GM23338 (cell line): ENCODE measurements around the gene SCN1B. TPM values are rescaled to one million over a fixed set of nuclear protein-coding genes. Genes with fewer than 3 reads are reported as not detected.
"Not testable (repeated sequence)": the region's sequence is repeated elsewhere in the genome, so short reads cannot be mapped to it uniquely, and the experiment has no call there.

Source experiments
- ATAC-seq: fragments of 200-7000 bp; cut with Tn5 transposase; 3 replicates; pipeline ENCODE4 v1.9.1; 2020
- DNase-seq: peaks from one replicate; pipeline ENCODE4 v3.0.0-alpha.2; 2015; ENCODE audit warnings: low spot score
- H2AFZ ChIP-seq: fragments of 200-600 bp; sonication (generic); 2 replicates; pipeline ENCODE4 v1.8.0; 2016; ENCODE audit warnings: antibody characterized with exemption, mild to moderate bottlenecking, moderate library complexity
- H3F3A ChIP-seq: fragments of 200-600 bp; sonication (generic); replicated peaks from 2 replicates; pipeline ENCODE4 v1.8.0; 2017; ENCODE audit warnings: antibody characterized with exemption, mixed run types, low read depth
- H3K27ac ChIP-seq: fragments of 200-600 bp; sonication (generic); 2 replicates; pipeline ENCODE4 v1.6.1; 2016; ENCODE audit warnings: low read depth
- H3K27me3 ChIP-seq: fragments of 200-600 bp; sonication (generic); 2 replicates; pipeline ENCODE4 v1.8.0; 2016; ENCODE audit warnings: mild to moderate bottlenecking, mixed run types, moderate library complexity; ENCODE audit not compliant: insufficient read depth
- H3K36me3 ChIP-seq: fragments of 200-600 bp; sonication (generic); 2 replicates; pipeline ENCODE4 v1.8.0; 2016; ENCODE audit warnings: mild to moderate bottlenecking; ENCODE audit not compliant: insufficient read depth
- H3K4me1 ChIP-seq: fragments of 200-600 bp; sonication (generic); 2 replicates; pipeline ENCODE4 v1.8.0; 2016; ENCODE audit warnings: mild to moderate bottlenecking, moderate library complexity; ENCODE audit not compliant: insufficient read depth
- H3K4me2 ChIP-seq: fragments of 200-600 bp; sonication (generic); 2 replicates; pipeline ENCODE4 v1.7.1; 2017; ENCODE audit warnings: mixed run types
- H3K4me3 ChIP-seq: fragments of 200-600 bp; sonication (generic); 2 replicates; pipeline ENCODE4 v1.6.1; 2016; ENCODE audit warnings: mixed run types
- H3K79me2 ChIP-seq: fragments of 200-600 bp; sonication (generic); replicated peaks from 2 replicates; pipeline ENCODE4 v1.8.0; 2017; ENCODE audit warnings: mild to moderate bottlenecking; ENCODE audit not compliant: insufficient read depth
- H3K9me2 ChIP-seq: fragments of 200-600 bp; sonication (generic); 2 replicates; pipeline ENCODE4 v1.8.0; 2017; ENCODE audit not compliant: insufficient read depth
- H4K20me1 ChIP-seq: fragments of 200-600 bp; sonication (generic); replicated peaks from 2 replicates; pipeline ENCODE4 v1.8.0; 2017; ENCODE audit warnings: mild to moderate bottlenecking; ENCODE audit not compliant: insufficient read depth
- H3K27ac Mint-ChIP-seq: 2 replicates; pipeline ENCODE4 v1.8.0; 2020; ENCODE audit warnings: inconsistent platforms, mild to moderate bottlenecking, moderate library complexity, mixed read lengths
- H3K27me3 Mint-ChIP-seq: 3 replicates; pipeline ENCODE4 v1.8.0; 2022; ENCODE audit warnings: low read depth, mild to moderate bottlenecking, moderate library complexity, mixed read lengths, inconsistent platforms; ENCODE audit not compliant: insufficient read depth, poor library complexity
- H3K36me3 Mint-ChIP-seq: 3 replicates; pipeline ENCODE4 v1.8.0; 2021; ENCODE audit warnings: low read depth, mild to moderate bottlenecking, inconsistent platforms, moderate library complexity, mixed read lengths
- H3K4me1 Mint-ChIP-seq: 3 replicates; pipeline ENCODE4 v1.8.0; 2020; ENCODE audit warnings: mild to moderate bottlenecking, inconsistent platforms, mixed read lengths
- H3K4me3 Mint-ChIP-seq: 3 replicates; pipeline ENCODE4 v1.8.0; 2021; ENCODE audit warnings: moderate library complexity, mild to moderate bottlenecking, inconsistent platforms, mixed read lengths
- H3K9me3 Mint-ChIP-seq: 3 replicates; pipeline ENCODE4 v1.8.0; 2020; ENCODE audit warnings: moderate library complexity, mild to moderate bottlenecking, inconsistent platforms, mixed read lengths
- CREB1 ChIP-seq: fragments of 250-450 bp; sonication (Bioruptor Pico); IDR thresholded peaks from 2 replicates; pipeline ENCODE4 v1.5.0; 2020; ENCODE audit warnings: low read depth, mild to moderate bottlenecking, moderate library complexity
- EZH2 ChIP-seq: fragments of 200-600 bp; sonication (generic); IDR thresholded peaks from one replicate; pipeline ENCODE4 v1.8.0; 2017; ENCODE audit warnings: antibody characterized with exemption, mild to moderate bottlenecking, low read depth; ENCODE audit not compliant: unreplicated experiment
- NANOG ChIP-seq: IDR thresholded peaks from 2 replicates; pipeline ENCODE4 v1.6.1; 2016; ENCODE audit warnings: antibody characterized with exemption, borderline replicate concordance
- POLR2AphosphoS5 ChIP-seq: IDR thresholded peaks from 2 replicates; pipeline ENCODE4 v1.6.1; 2016; ENCODE audit warnings: antibody characterized with exemption, low read depth
- STAT1 ChIP-seq: IDR thresholded peaks from one replicate; pipeline ENCODE4 v1.6.1; 2016; ENCODE audit warnings: antibody characterized with exemption; ENCODE audit not compliant: unreplicated experiment
- ZNF331 ChIP-seq: fragments of 250-450 bp; sonication (Bioruptor Pico); IDR thresholded peaks from 2 replicates; pipeline ENCODE4 v1.5.0; 2020; ENCODE audit warnings: low read depth, mild to moderate bottlenecking, moderate library complexity
- polyA plus RNA-seq: library from polyadenylated mRNA; unstranded; fragments of >200 nt; fragmentation: Nextera tagmentation; extraction: Ambion mirVana; gene quantifications from 2 replicates; pipeline ENCODE4 v1.2.1, GENCODE V29; 2016
- total RNA-seq: library from RNA; depleted of rRNA; stranded (reverse); fragments of >200 nt; shearing (Covaris generic); gene quantifications from 2 replicates; pipeline ENCODE4 v1.2.3, GENCODE V29; 2014
- TF ChIP-seq, protein P1 (sequence below): fragments of 250-450 bp; sonication (Bioruptor Pico); IDR thresholded peaks from 2 replicates; pipeline ENCODE4 v1.5.0; 2020; ENCODE audit warnings: mild to moderate bottlenecking, moderate library complexity
- TF ChIP-seq, protein P2 (sequence below): IDR thresholded peaks from 2 replicates; pipeline ENCODE4 v1.6.1; 2016; ENCODE audit warnings: antibody characterized with exemption

The SCN1B gene
- total and polyA plus RNA-seq, 2 experiments from 2014 or later, result 1.7 to 4.8 TPM

- TF ChIP-seq POLR2AphosphoS5 (no peak), NANOG (no peak), STAT1 (no peak), ZNF331 (CRISPR knock-in tag) (no peak), CREB1 (no peak), EZH2 (no peak)
- TF ChIP-seq, protein P1, sequence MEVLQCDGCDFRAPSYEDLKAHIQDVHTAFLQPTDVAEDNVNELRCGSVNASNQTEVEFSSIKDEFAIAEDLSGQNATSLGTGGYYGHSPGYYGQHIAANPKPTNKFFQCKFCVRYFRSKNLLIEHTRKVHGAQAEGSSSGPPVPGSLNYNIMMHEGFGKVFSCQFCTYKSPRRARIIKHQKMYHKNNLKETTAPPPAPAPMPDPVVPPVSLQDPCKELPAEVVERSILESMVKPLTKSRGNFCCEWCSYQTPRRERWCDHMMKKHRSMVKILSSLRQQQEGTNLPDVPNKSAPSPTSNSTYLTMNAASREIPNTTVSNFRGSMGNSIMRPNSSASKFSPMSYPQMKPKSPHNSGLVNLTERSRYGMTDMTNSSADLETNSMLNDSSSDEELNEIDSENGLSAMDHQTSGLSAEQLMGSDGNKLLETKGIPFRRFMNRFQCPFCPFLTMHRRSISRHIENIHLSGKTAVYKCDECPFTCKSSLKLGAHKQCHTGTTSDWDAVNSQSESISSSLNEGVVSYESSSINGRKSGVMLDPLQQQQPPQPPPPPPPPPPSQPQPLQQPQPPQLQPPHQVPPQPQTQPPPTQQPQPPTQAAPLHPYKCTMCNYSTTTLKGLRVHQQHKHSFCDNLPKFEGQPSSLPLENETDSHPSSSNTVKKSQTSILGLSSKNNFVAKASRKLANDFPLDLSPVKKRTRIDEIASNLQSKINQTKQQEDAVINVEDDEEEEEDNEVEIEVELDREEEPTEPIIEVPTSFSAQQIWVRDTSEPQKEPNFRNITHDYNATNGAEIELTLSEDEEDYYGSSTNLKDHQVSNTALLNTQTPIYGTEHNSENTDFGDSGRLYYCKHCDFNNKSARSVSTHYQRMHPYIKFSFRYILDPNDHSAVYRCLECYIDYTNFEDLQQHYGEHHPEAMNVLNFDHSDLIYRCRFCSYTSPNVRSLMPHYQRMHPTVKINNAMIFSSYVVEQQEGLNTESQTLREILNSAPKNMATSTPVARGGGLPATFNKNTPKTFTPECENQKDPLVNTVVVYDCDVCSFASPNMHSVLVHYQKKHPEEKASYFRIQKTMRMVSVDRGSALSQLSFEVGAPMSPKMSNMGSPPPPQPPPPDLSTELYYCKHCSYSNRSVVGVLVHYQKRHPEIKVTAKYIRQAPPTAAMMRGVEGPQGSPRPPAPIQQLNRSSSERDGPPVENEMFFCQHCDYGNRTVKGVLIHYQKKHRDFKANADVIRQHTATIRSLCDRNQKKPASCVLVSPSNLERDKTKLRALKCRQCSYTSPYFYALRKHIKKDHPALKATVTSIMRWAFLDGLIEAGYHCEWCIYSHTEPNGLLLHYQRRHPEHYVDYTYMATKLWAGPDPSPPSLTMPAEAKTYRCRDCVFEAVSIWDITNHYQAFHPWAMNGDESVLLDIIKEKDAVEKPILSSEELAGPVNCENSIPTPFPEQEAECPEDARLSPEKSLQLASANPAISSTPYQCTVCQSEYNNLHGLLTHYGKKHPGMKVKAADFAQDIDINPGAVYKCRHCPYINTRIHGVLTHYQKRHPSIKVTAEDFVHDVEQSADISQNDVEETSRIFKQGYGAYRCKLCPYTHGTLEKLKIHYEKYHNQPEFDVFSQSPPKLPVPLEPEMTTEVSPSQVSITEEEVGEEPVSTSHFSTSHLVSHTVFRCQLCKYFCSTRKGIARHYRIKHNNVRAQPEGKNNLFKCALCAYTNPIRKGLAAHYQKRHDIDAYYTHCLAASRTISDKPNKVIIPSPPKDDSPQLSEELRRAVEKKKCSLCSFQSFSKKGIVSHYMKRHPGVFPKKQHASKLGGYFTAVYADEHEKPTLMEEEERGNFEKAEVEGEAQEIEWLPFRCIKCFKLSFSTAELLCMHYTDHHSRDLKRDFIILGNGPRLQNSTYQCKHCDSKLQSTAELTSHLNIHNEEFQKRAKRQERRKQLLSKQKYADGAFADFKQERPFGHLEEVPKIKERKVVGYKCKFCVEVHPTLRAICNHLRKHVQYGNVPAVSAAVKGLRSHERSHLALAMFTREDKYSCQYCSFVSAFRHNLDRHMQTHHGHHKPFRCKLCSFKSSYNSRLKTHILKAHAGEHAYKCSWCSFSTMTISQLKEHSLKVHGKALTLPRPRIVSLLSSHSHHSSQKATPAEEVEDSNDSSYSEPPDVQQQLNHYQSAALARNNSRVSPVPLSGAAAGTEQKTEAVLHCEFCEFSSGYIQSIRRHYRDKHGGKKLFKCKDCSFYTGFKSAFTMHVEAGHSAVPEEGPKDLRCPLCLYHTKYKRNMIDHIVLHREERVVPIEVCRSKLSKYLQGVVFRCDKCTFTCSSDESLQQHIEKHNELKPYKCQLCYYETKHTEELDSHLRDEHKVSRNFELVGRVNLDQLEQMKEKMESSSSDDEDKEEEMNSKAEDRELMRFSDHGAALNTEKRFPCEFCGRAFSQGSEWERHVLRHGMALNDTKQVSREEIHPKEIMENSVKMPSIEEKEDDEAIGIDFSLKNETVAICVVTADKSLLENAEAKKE (CRISPR knock-in tag), result no peak
- TF ChIP-seq, protein P2, sequence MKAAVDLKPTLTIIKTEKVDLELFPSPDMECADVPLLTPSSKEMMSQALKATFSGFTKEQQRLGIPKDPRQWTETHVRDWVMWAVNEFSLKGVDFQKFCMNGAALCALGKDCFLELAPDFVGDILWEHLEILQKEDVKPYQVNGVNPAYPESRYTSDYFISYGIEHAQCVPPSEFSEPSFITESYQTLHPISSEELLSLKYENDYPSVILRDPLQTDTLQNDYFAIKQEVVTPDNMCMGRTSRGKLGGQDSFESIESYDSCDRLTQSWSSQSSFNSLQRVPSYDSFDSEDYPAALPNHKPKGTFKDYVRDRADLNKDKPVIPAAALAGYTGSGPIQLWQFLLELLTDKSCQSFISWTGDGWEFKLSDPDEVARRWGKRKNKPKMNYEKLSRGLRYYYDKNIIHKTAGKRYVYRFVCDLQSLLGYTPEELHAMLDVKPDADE, result no peak
Observed at GRCh38 chr19:35049456-35049855, 19.2 kb downstream of the SCN1B start (continued).

DNA sequence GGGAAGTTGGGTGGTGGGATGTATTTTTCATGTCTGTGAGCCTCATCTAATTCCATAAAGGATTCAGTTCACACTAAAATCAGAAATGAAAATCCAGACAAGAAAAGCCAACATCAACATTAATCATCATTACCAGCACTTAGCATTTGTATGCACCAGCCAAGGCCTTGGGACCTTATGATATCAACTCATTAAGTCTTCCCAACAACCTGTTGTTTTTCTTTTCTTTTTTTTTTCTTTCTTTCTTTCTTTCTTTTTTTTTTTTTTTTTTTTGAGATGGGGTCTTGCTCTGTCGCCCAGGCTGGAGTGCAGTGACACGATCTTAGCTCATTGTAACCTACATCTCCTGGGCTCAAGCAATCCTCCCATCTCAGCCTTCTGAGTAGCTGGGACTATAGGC is 20.4 kb downstream of the SCN1B start:
- Mint-ChIP-seq H3K36me3 (peaks cover 18% of the 10 kb centered on the region), H3K27me3 (peaks cover 14% of the 10 kb centered on the region), H3K4me1 (peaks cover 11% of the 10 kb centered on the region)
- not testable (repeated sequence) for H3K79me2 ChIP-seq, ATAC-seq, H3K27ac ChIP-seq, DNase-seq, H2AFZ ChIP-seq, H3K4me1 ChIP-seq, H3K4me3 Mint-ChIP-seq, H3K27me3 ChIP-seq, H3K27ac Mint-ChIP-seq, H3K36me3 ChIP-seq, H3K4me2 ChIP-seq, H3K9me2 ChIP-seq, H3K9me3 Mint-ChIP-seq, H3F3A ChIP-seq, H3K4me3 ChIP-seq, H4K20me1 ChIP-seq

DNA sequence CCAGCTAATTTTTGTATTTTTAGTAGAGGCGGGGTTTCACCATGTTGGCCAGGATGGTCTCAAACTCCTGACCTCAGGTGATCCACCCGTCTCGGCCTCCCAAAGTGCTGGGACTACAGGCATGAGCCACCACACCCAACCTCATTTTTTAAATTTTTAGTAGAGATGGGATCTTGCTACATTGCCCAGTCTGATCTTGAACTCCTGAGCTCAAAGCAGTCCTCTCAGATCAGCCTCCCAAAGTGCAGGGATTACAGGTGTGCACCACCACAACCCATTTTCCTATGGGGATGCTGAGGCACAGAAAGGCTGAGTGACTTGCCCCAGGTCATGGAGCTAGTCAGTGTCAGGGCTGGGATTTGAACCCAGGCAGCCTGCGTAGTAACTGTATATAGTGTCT is 21.0 kb downstream of the SCN1B start:
- H3K4me1 ChIP-seq, DNase-seq, H3K4me3 Mint-ChIP-seq, H3K79me2 ChIP-seq, H2AFZ ChIP-seq, H3K27ac ChIP-seq, H3F3A ChIP-seq, H3K4me2 ChIP-seq, H3K4me3 ChIP-seq, H3K9me3 Mint-ChIP-seq, H4K20me1 ChIP-seq, H3K27ac Mint-ChIP-seq, ATAC-seq, H3K9me2 ChIP-seq, H3K27me3 ChIP-seq, H3K36me3 ChIP-seq: not testable (repeated sequence)
- H3K36me3 Mint-ChIP-seq, result peaks cover 18% of the 10 kb centered on the region
- H3K27me3 Mint-ChIP-seq, result peaks cover 18% of the 10 kb centered on the region
- H3K4me1 Mint-ChIP-seq, result peaks cover 15% of the 10 kb centered on the region
